Body of pancreas (tissue), 4 donors: ENCODE results near the gene USP49. TPM values are rescaled to one million over a fixed set of nuclear protein-coding genes. Genes with fewer than 3 reads are reported as not detected.

Source experiments
- ATAC-seq: fragments of 150-250 bp; one replicate; pipeline ENCODE4 v1.9.1; 2016
- DNase-seq, 4 donors: peaks; one replicate each; pipeline ENCODE4 v3.0.0-alpha.2; 2019
- H3K27ac ChIP-seq, 4 donors: fragments of 200-600 bp; sonication (generic); 1 replicate in 3 of 4; 2 replicates in 1 of 4; pipeline versions ENCODE4 v1.5.1 to v1.6.1; 2016 to 2019; ENCODE audit warnings: mild to moderate bottlenecking in 1 of 4, mixed read lengths in 1 of 4, moderate library complexity in 1 of 4
- H3K27me3 ChIP-seq, 2 donors: fragments of 200-600 bp; sonication (generic); one replicate each; pipeline ENCODE4 v1.6.0; 2016; ENCODE audit warnings: mild to moderate bottlenecking in 1 of 2
- H3K36me3 ChIP-seq, 2 donors: fragments of 200-600 bp; sonication (generic); replicated peaks in 1 of 2; 2 replicates each; pipeline ENCODE4 v1.5.1; 2016; ENCODE audit warnings: low read depth in 2 of 2; ENCODE audit not compliant: insufficient read depth in 1 of 2
- H3K4me1 ChIP-seq: fragments of 200-600 bp; sonication (generic); one replicate; pipeline ENCODE4 v1.6.0; 2016
- H3K4me3 ChIP-seq, 2 donors: fragments of 200-600 bp; sonication (generic); 1 replicate in 1 of 2; 2 replicates in 1 of 2; pipeline ENCODE4 v1.5.1; 2016 to 2019
- H3K9me3 ChIP-seq, 3 donors: fragments of 200-600 bp; sonication (generic); 1 replicate in 2 of 3; 2 replicates in 1 of 3; pipeline ENCODE4 v1.5.1; 2016
- POLR2A ChIP-seq, 3 donors: fragments of 450-650 bp; IDR thresholded peaks; one replicate each; pipeline ENCODE4 v1.6.1; 2016; ENCODE audit warnings: antibody characterized with exemption in 3 of 3, mild to moderate bottlenecking in 2 of 3
- WGBS, 2 donors: methylation state at CpG; one replicate each; pipeline ENCODE4 v1.1.5; 2017; 5-methylcytosine and 5-hydroxymethylcytosine counted together
- intact Hi-C: fragments of 100-400 bp; cut with DNase I; formaldehyde crosslinking; loops from one replicate; pipeline ENCODE4 v1.15.1; 2023
- total RNA-seq, 2 donors: library from RNA; depleted of rRNA; stranded (reverse); fragments of >200 nt; gene quantifications; one replicate each; pipeline ENCODE4 v1.1.0, GENCODE V29; 2016
- TF ChIP-seq, protein P1 (sequence below), 7 experiments: fragments of 450-650 bp in 4 of 7; fragments of 200-600 bp in 3 of 7; sonication (generic) in 3 of 7; IDR thresholded peaks; one replicate each; pipeline ENCODE4 v1.5.1; 2016 to 2019; ENCODE audit warnings: antibody characterized with exemption in 7 of 7

The USP49 gene
- total RNA-seq, 2 donors from 2014 or later: 3.3 to 5.2 TPM

GRCh38 chr6:41836022-41836659 lies 59.0 kb downstream of the USP49 start:
- H3K27ac ChIP-seq: no peak overlapping the region
- ATAC-seq: no peak
- intact Hi-C loops: no loop called here
- TF ChIP-seq, protein P1, sequence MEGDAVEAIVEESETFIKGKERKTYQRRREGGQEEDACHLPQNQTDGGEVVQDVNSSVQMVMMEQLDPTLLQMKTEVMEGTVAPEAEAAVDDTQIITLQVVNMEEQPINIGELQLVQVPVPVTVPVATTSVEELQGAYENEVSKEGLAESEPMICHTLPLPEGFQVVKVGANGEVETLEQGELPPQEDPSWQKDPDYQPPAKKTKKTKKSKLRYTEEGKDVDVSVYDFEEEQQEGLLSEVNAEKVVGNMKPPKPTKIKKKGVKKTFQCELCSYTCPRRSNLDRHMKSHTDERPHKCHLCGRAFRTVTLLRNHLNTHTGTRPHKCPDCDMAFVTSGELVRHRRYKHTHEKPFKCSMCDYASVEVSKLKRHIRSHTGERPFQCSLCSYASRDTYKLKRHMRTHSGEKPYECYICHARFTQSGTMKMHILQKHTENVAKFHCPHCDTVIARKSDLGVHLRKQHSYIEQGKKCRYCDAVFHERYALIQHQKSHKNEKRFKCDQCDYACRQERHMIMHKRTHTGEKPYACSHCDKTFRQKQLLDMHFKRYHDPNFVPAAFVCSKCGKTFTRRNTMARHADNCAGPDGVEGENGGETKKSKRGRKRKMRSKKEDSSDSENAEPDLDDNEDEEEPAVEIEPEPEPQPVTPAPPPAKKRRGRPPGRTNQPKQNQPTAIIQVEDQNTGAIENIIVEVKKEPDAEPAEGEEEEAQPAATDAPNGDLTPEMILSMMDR (IDR thresholded peaks at IDR 0.05): no peak
- TF ChIP-seq POLR2A (IDR thresholded peaks at IDR 0.05): no peak
- 90 to 92% methylated on average over 5 of the region's 5 CpGs for WGBS, 2 donors
- no peak overlapping the region for H3K4me3 ChIP-seq
- H3K36me3 ChIP-seq: no peaks in the 10 kb centered on the region
- DNase-seq: no peak
- no peaks in the 10 kb centered on the region for H3K4me1 ChIP-seq
- H3K9me3 ChIP-seq: no peaks in the 10 kb centered on the region
- no peaks in the 10 kb centered on the region for H3K27me3 ChIP-seq

- Histone ChIP-seq H3K27ac (no peak overlapping the region), H3K4me3 (no peak overlapping the region), H3K9me3 (no peaks in the 10 kb centered on the region), H3K27me3 (no peaks in the 10 kb centered on the region), H3K4me1 (no peaks in the 10 kb centered on the region), H3K36me3 (no peaks in the 10 kb centered on the region)
- 78% methylated on average over 3 of the region's 3 CpGs for WGBS, 2 donors
- no peak for DNase-seq
- intact Hi-C loops: no loop called here
- ATAC-seq: no peak
- TF ChIP-seq, protein P1 (IDR thresholded peaks at IDR 0.05): no peak
- TF ChIP-seq POLR2A (IDR thresholded peaks at IDR 0.05): no peak
These were observed 62.9 kb downstream of the USP49 start for GRCh38 chr6:41832263-41832662.

- Histone ChIP-seq H3K27ac (no peak overlapping the region), H3K4me1 (no peaks in the 10 kb centered on the region), H3K4me3 (no peak overlapping the region), H3K27me3 (no peaks in the 10 kb centered on the region), H3K36me3 (no peaks in the 10 kb centered on the region), H3K9me3 (no peaks in the 10 kb centered on the region)
- TF ChIP-seq, protein P1 (IDR thresholded peaks at IDR 0.05): no peak
- no peak for TF ChIP-seq POLR2A (IDR thresholded peaks at IDR 0.05)
- DNase-seq (no peak), ATAC-seq (no peak)
- 89 to 98% methylated on average over 2 of the region's 2 CpGs for WGBS, 2 donors
- intact Hi-C loops: no loop called here
These were observed 68.7 kb downstream of the USP49 start for GRCh38 chr6:41826343-41827022.

DNA sequence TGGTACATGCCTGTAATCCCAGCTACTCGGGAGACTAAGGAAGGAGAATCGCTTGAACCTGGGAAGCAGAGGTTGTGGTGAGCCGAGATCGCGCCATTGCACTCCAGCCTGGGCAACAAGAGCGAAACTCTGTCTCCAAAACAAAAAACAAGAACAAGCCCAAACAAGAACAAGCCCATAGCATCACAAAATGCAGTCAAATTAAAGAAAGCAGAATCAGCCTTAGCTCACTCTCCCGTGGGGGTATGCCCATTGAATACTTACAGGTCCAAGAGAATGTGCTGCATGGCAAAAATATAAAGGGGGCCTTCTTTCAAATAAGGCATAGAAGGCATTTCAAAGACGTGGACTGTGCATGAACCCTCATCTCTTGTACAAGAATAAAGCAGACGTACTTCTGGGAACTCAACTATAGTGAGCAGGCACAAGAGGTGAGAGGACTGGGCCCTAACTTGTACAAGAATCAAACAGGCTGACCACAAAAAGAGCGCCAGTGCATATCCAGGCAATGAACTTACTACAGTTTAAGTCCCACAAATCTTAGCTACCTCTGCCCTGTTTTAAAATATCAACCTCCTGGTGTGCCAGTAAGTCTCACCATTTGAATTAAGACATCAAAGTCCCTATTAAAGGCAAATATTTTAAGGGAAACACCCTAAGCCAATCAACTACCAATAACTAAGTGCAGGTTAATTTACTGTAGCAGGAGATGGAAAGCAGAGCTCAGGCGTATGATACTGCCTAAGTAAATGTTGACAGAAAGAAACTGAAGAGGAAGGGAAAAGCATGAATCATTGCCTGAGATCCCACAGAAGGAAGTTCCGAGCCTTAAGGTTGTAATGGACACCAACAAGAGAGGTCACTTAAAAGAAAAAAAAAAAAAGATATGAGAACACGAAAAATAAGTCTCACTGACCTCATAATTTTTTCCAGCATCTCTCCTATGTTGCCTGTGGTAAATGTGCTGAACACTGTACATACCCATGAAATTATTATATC lies 70.3 kb downstream of the USP49 start:
- DNase-seq: no peak
- TF ChIP-seq, protein P1 (IDR thresholded peaks at IDR 0.05): no peak
- TF ChIP-seq POLR2A (IDR thresholded peaks at IDR 0.05): no peak
- intact Hi-C loops: no loop called here

More for the DNA sequence above, 70.3 kb downstream of the USP49 start:
- Histone ChIP-seq H3K27me3 (no peaks in the 10 kb centered on the region), H3K9me3 (no peaks in the 10 kb centered on the region), H3K4me3 (no peak overlapping the region), H3K36me3 (no peaks in the 10 kb centered on the region), H3K27ac (no peak overlapping the region), H3K4me1 (no peaks in the 10 kb centered on the region)
- ATAC-seq: no peak
- 78 to 81% methylated on average over 13 of the region's 13 CpGs for WGBS, 2 donors
